IMR-90 (cell line): ENCODE data around the gene EPB41L2. TPM values are rescaled to one million over a fixed set of nuclear protein-coding genes. Genes with fewer than 3 reads are reported as not detected.

Experiments used
- polyA plus RNA-seq, 3 experiments: library from polyadenylated mRNA; depleted of rRNA; stranded (reverse); fragments of >200 nt; gene quantifications; 2 replicates each; pipeline ENCODE4 v1.2.3, GENCODE V29; 2012; ENCODE audit warnings: low replicate concordance in 1 of 3
- total RNA-seq: library from RNA; depleted of rRNA; stranded (reverse); fragments of >200 nt; gene quantifications from 2 replicates; pipeline ENCODE4 v1.2.3, GENCODE V29; 2012; rRNA removed

EPB41L2 gene
- total and polyA plus RNA-seq, 2 of the 4 experiments (the other 2 are of a cell fraction): 85.7 to 99.8 TPM

Other genes with a start within 250 kb of the EPB41L2 start
- gene SMLR1, start 235.8 kb downstream of the EPB41L2 start, total RNA-seq: not detected in 2 replicates
- not detected in 2 replicates for gene SMLR1, start 235.8 kb downstream of the EPB41L2 start, polyA plus RNA-seq (2012; rRNA removed)
- gene AKAP7, start 72.2 kb upstream of the EPB41L2 start, total RNA-seq: 0.54 and 3.3 TPM in 2 replicates
- 0.90 and 1.1 TPM in 2 replicates for gene AKAP7, start 72.2 kb upstream of the EPB41L2 start, polyA plus RNA-seq (2012; rRNA removed)